Endothelial cell (in vitro differentiated cells): ENCODE measurements around the gene PACS2. TPM values are rescaled to one million over a fixed set of nuclear protein-coding genes. Genes with fewer than 3 reads are reported as not detected.
"Not testable (repeated sequence)": the region's sequence is repeated elsewhere in the genome, so short reads cannot be mapped to it uniquely, and the experiment has no call there.

Experiments
- DNase-seq: peaks from one replicate; pipeline ENCODE4 v3.0.0; 2021; ENCODE audit warnings: low spot score
- H3K27ac Mint-ChIP-seq: one replicate; pipeline ENCODE4 v1.8.0; 2021; ENCODE audit warnings: mixed read lengths, inconsistent platforms; ENCODE audit not compliant: unreplicated experiment
- H3K27me3 Mint-ChIP-seq: one replicate; pipeline ENCODE4 v1.8.0; 2021; ENCODE audit warnings: mild to moderate bottlenecking, moderate library complexity, mixed read lengths, inconsistent platforms; ENCODE audit not compliant: unreplicated experiment
- H3K36me3 Mint-ChIP-seq: one replicate; pipeline ENCODE4 v1.8.0; 2021; ENCODE audit warnings: mild to moderate bottlenecking, low read depth, mixed read lengths, inconsistent platforms; ENCODE audit not compliant: unreplicated experiment
- H3K4me1 Mint-ChIP-seq: one replicate; pipeline ENCODE4 v1.8.0; 2021; ENCODE audit warnings: mild to moderate bottlenecking, mixed read lengths, inconsistent platforms; ENCODE audit not compliant: unreplicated experiment
- H3K4me3 Mint-ChIP-seq: one replicate; pipeline ENCODE4 v1.8.0; 2021; ENCODE audit warnings: mild to moderate bottlenecking, mixed read lengths, inconsistent platforms; ENCODE audit not compliant: unreplicated experiment
- H3K9me3 Mint-ChIP-seq: one replicate; pipeline ENCODE4 v1.8.0; 2021; ENCODE audit warnings: mixed read lengths, inconsistent platforms; ENCODE audit not compliant: unreplicated experiment
- total RNA-seq: library from RNA; stranded (reverse); fragmentation: NEBNext Ultra II Directional; extraction: Animal tissue kit (Norgen Biotek cat#: 25700); gene quantifications from one replicate; pipeline ENCODE4 v1.2.1, GENCODE V29; 2021; ENCODE audit not compliant: unreplicated experiment
- TF ChIP-seq, protein P1 (sequence below): fragments of 200-600 bp; sonication (generic); IDR thresholded peaks from one replicate; pipeline ENCODE4 v1.5.0; 2021; ENCODE audit warnings: antibody characterized with exemption; ENCODE audit not compliant: unreplicated experiment

The PACS2 gene
- total RNA-seq, 1 donor from 2014 or later: 113 TPM

- no peak for DNase-seq
- TF ChIP-seq, protein P1, sequence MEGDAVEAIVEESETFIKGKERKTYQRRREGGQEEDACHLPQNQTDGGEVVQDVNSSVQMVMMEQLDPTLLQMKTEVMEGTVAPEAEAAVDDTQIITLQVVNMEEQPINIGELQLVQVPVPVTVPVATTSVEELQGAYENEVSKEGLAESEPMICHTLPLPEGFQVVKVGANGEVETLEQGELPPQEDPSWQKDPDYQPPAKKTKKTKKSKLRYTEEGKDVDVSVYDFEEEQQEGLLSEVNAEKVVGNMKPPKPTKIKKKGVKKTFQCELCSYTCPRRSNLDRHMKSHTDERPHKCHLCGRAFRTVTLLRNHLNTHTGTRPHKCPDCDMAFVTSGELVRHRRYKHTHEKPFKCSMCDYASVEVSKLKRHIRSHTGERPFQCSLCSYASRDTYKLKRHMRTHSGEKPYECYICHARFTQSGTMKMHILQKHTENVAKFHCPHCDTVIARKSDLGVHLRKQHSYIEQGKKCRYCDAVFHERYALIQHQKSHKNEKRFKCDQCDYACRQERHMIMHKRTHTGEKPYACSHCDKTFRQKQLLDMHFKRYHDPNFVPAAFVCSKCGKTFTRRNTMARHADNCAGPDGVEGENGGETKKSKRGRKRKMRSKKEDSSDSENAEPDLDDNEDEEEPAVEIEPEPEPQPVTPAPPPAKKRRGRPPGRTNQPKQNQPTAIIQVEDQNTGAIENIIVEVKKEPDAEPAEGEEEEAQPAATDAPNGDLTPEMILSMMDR: no peak
- Mint-ChIP-seq H3K36me3 (peaks cover 16% of the 10 kb centered on the region), H3K9me3 (no peaks in the 10 kb centered on the region), H3K27ac (no peak overlapping the region), H3K27me3 (peaks cover 8% of the 10 kb centered on the region), H3K4me1 (no peaks in the 10 kb centered on the region), H3K4me3 (no peak overlapping the region)
Observed at GRCh38 chr14:105271224-105271890, 43.2 kb upstream of the PACS2 start.

DNA sequence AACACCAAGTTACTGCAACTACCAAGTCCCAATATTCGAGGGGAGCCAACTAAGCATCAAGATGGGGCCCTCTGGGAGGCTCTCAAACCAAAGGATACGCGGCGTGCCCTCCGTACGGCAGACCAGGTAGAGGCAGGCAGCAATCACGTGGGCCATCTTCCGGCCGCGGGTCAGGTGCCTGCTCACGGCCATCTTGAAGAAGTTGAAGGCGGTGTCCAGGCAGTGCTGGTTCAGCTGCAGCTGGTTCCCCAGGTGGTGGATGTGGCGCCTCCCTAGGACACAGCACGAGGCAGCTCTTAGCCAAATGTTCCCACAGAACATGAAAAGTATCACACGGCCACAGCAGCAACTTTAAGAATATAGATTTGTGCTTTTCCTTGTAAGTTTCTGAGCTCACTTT is 41.9 kb upstream of the PACS2 start:
- no peak overlapping the region for H3K4me3 Mint-ChIP-seq

GRCh38 chr14:105273062-105273461 is 41.5 kb upstream of the PACS2 start:
- TF ChIP-seq, protein P1: no peak
- no peaks in the 10 kb centered on the region for H3K4me1 Mint-ChIP-seq
- no peaks in the 10 kb centered on the region for H3K9me3 Mint-ChIP-seq
- H3K27ac Mint-ChIP-seq: peak overlapping the region; percentile 48
- peaks cover 5% of the 10 kb centered on the region for H3K36me3 Mint-ChIP-seq
- H3K27me3 Mint-ChIP-seq: peaks cover 6% of the 10 kb centered on the region
- DNase-seq: no peak
- H3K4me3 Mint-ChIP-seq: no peak overlapping the region

More for the DNA sequence above, 41.9 kb upstream of the PACS2 start:
- H3K4me1 Mint-ChIP-seq: no peaks in the 10 kb centered on the region
- H3K27ac Mint-ChIP-seq: peak overlapping the region; percentile 48
- H3K36me3 Mint-ChIP-seq: peaks cover 5% of the 10 kb centered on the region
- TF ChIP-seq, protein P1: no peak
- DNase-seq: no peak
- peaks cover 6% of the 10 kb centered on the region for H3K27me3 Mint-ChIP-seq
- no peaks in the 10 kb centered on the region for H3K9me3 Mint-ChIP-seq

- Mint-ChIP-seq H3K4me3 (no peak overlapping the region), H3K9me3 (no peaks in the 10 kb centered on the region), H3K27me3 (peaks cover 1% of the 10 kb centered on the region), H3K36me3 (peaks cover 5% of the 10 kb centered on the region), H3K27ac (no peak overlapping the region), H3K4me1 (no peaks in the 10 kb centered on the region)
- no peak for DNase-seq
- TF ChIP-seq, protein P1: no peak
Observed at GRCh38 chr14:105274637-105275036, 39.9 kb upstream of the PACS2 start.

GRCh38 chr14:105275267-105275946 is 39.1 kb upstream of the PACS2 start:
- no peak overlapping the region for H3K4me3 Mint-ChIP-seq
- H3K36me3 Mint-ChIP-seq: peaks cover 5% of the 10 kb centered on the region
- H3K9me3 Mint-ChIP-seq: no peaks in the 10 kb centered on the region
- no peaks in the 10 kb centered on the region for H3K4me1 Mint-ChIP-seq
- no peak for DNase-seq
- TF ChIP-seq, protein P1: no peak
- H3K27ac Mint-ChIP-seq: peak overlapping the region; percentile 6
- H3K27me3 Mint-ChIP-seq: peaks cover 1% of the 10 kb centered on the region

DNA sequence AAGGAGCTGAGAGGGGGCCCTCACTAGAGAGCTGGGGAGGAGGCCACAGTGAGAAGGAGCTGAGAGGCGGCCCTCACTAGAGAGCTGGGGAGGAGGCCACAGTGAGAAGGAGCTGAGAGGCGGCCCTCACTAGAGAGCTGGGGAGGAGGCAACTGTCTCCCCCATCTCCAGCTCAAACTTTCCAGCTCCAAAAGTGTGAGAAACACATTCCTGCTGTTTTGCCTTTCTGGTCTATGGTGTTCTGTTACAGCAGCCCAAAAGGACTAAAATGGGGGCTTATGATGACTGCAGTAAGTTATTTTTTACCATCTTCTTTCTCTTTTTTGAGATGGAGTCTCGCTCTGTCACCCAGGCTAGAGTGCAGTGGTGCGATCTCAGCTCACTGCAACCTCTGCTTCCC is 37.1 kb upstream of the PACS2 start:
- H3K36me3 Mint-ChIP-seq, H3K9me3 Mint-ChIP-seq, H3K27ac Mint-ChIP-seq, DNase-seq, H3K27me3 Mint-ChIP-seq, H3K4me1 Mint-ChIP-seq, H3K4me3 Mint-ChIP-seq: not testable (repeated sequence)
